Transverse colon (tissue), 4 donors: Measurements from ENCODE around the gene TLE5.

Source experiments
- EP300 ChIP-seq: sonication (generic); formaldehyde crosslinking; IDR thresholded peaks from one replicate; pipeline ENCODE4 v1.6.1; 2017; ENCODE audit warnings: antibody characterized with exemption, low read depth
- POLR2A ChIP-seq: fragments of 450-650 bp; IDR thresholded peaks from one replicate; pipeline ENCODE4 v1.6.1; 2016; ENCODE audit warnings: antibody characterized with exemption, mild to moderate bottlenecking, moderate library complexity
- POLR2AphosphoS5 ChIP-seq, 3 donors: sonication (generic); formaldehyde crosslinking; IDR thresholded peaks; one replicate each; pipeline ENCODE4 v1.6.1; 2016; ENCODE audit warnings: antibody characterized with exemption in 3 of 3
- TF ChIP-seq, protein P1 (sequence below), 5 experiments: fragments of 200-600 bp in 3 of 5; fragments of 450-650 bp in 2 of 5; sonication (generic) in 3 of 5; IDR thresholded peaks; 1 replicate in 2 of 5; 2 replicates in 3 of 5; pipeline ENCODE4 v1.5.1; 2016 to 2017; ENCODE audit warnings: antibody characterized with exemption in 5 of 5, inconsistent platforms in 3 of 5, mild to moderate bottlenecking in 2 of 5, moderate library complexity in 1 of 5

DNA sequence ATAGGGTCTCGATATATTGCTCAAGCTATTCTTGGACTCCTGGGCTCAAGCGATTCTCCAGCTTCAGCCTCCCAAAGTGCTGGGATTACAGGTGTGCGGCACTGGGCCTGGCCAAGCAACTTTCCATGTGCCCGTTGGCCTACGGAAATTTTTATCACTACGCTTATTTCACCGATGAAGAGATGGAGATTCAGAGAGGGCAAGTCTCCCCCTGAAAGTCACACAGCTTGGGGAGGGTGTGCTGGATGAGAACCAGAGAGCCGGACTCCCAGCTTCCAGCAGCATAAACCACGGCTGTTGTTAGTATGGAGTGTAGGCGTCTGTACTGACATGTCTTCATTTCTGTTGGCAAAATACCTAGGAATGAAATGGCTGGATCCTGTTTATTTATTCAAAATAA, 20.0 kb upstream of the TLE5 start:
- TF ChIP-seq POLR2A (no peak), EP300 (no peak), POLR2AphosphoS5 (IDR thresholded peaks at IDR 0.05) (no peak)
- TF ChIP-seq, protein P1, sequence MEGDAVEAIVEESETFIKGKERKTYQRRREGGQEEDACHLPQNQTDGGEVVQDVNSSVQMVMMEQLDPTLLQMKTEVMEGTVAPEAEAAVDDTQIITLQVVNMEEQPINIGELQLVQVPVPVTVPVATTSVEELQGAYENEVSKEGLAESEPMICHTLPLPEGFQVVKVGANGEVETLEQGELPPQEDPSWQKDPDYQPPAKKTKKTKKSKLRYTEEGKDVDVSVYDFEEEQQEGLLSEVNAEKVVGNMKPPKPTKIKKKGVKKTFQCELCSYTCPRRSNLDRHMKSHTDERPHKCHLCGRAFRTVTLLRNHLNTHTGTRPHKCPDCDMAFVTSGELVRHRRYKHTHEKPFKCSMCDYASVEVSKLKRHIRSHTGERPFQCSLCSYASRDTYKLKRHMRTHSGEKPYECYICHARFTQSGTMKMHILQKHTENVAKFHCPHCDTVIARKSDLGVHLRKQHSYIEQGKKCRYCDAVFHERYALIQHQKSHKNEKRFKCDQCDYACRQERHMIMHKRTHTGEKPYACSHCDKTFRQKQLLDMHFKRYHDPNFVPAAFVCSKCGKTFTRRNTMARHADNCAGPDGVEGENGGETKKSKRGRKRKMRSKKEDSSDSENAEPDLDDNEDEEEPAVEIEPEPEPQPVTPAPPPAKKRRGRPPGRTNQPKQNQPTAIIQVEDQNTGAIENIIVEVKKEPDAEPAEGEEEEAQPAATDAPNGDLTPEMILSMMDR (IDR thresholded peaks at IDR 0.05): no peak
